HG03575 (cell line): ENCODE data around the gene SLC13A2.

ENCODE experiments used
- ATAC-seq: cut with Tn5 transposase; IDR thresholded peaks from one replicate; pipeline ENCODE4 v1.9.1; 2021; ENCODE audit not compliant: unreplicated experiment, insufficient number of reproducible peaks, low FRiP score; ENCODE audit errors: extremely low read depth

Gene SLC13A2

DNA sequence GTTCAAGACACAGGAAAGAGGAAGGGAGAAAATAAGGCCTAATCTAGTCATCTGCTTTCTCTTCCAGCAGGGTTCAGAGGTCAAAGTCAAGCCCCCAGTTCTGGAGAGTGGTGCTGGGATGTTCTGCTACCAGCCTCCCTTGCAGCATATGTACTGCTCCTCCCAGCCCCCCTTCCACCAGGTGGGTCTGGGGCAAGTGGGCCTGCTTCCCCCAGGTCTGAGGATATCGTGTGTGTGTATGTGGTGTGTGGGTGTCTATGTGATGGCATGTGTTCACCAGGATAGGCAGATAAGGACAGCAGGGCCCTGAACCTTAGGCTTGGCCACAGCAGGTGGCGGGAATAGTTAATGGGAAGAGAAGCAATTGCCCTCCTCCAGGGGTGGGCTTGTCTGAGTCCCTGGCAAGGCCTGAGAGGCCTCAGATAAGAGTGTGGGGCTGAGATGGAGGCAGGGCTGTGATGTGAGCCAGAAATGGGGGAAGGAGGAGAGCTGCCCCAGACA is 53.8 kb downstream of the SLC13A2 start:
- ATAC-seq = no peak

GRCh38 chr17:28527859-28528258 is 54.4 kb downstream of the SLC13A2 start:
- no peak for ATAC-seq

- no peak for ATAC-seq
Measured at GRCh38 chr17:28528327-28529012, 55.0 kb downstream of the SLC13A2 start.

DNA sequence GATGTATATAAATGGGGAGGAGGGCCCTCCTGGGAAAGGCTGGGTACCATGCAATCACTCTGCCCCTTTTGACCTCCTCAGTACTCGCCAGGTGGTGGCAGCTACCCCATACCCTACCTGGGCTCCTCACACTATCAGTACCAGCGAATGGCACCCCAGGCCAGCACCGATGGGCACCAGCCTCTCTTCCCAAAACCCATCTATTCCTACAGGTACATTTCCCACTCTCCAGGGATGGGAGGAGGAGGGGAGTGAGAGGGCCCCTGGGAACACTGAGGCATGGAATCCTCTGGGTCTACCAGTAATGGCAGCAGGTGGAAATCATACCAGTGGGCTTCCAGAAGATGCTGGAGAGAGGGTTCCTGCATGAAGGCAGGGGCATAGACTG is 55.6 kb downstream of the SLC13A2 start:
- ATAC-seq = no peak

DNA sequence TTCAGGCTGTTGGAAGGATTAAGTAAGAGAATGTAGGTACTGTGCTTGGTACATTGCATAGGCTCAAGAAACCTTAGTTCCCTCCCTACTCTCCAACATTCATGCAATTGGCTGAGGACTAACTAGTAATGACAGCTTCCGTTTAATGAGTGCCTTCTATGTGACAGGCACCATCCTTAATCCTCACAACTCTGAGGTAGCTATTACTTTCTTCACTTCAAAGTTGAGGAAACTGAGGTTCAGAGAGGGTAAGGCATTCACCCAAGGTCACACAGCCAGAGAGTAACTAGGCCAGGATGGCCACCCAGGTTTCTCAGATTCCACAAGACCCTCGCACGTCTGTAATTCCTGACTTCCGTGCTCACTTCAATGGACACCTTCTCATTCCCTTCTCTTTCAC is 56.8 kb downstream of the SLC13A2 start:
- ATAC-seq = no peak

DNA sequence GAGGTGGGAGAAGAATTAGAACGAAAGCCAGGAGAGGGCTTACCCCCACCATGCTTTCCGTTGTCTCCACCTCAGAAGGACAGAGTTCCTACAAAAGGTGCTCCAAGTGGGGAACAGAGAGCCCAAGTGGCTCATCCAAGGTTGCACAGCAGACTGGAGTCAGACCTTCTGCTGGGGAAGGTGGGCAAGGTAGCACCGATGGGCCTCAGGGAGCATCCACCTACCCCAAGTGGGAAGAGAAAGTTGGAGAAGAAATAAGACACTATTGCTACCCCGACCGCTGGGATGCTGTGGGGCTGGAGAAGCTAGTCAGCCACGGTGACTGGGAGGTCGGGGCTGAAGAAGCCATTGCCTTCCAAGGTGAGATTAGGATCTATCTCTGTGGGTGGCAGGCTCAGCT is 57.5 kb downstream of the SLC13A2 start:
- no peak for ATAC-seq

DNA sequence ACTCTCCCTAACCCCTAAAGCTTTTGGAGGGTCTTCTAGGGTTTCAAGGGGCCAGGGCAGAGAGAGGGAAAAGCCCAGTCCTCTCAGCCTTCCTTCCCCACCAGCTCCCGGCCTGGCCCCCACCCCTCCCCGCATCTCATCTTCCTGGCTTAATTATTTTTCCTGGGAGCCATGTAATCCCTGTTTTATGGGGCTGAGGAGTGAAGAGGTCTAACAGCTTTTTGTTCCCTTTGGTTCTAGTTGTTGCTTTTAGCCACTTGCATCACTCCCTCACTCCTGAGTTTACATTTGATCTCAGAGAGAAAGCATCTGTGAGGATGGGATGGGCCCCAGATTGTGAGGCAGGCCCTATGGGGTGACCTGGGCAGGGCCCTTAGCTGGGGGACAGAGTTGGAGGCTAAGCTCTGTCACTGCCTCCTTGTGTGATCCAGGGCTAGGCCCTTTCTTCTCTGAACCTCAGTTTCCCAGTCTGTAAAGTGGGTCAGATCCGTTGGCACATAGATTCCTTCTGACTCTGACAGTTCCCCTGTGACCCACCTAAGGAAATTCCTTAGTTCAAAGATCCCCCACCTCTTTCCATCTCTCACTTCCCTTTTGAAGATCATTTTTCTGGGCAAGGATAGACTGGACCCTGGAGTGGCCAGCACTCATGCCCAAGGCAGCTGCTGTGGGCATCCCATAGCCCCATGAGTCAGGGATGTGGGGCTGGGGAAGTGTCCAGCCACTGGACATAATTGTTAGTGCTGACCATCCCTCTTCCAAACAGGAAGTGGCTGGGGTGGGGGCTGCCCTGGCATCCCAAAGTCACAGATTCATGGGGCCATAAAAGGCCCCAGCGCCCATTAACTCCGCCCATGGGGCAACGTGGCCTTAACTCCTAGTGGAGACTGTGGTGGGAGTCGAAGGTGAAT is 58.9 kb downstream of the SLC13A2 start:
- ATAC-seq = no peak

DNA sequence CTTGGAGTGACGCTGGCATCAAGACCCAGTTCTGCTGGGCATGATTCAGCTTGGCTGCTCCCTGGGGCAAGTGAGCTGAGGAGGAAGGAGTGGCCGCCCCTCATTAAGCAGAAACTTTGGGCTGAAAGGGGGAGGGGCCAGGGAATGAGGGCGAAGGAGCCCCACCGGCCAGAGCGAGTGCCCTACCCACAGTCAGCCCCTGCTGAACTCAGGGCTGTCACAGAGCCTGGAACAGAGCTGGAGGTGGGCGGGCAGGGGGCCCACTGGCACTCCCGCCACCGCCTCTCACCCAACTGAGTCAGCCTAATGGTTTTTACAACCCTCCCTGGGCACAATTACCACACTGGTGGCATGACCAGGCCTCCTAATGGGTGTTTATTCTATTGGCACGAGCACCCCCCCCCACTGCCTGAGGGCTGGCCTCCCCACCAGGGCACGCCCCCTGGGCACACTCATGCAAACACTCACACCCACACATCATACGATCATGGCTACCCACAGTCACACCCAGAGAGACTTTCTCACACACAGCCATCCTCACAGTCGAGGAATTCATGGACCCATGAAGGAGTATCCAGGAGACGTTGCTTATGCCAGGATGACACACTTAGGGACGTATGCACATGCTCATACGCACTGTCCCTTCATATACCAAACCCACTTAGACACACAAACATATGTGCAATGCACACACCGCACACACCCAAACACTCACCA is 59.8 kb downstream of the SLC13A2 start:
- ATAC-seq = no peak

- ATAC-seq = no peak
Measured at GRCh38 chr17:28534740-28535375, 61.4 kb downstream of the SLC13A2 start.

DNA sequence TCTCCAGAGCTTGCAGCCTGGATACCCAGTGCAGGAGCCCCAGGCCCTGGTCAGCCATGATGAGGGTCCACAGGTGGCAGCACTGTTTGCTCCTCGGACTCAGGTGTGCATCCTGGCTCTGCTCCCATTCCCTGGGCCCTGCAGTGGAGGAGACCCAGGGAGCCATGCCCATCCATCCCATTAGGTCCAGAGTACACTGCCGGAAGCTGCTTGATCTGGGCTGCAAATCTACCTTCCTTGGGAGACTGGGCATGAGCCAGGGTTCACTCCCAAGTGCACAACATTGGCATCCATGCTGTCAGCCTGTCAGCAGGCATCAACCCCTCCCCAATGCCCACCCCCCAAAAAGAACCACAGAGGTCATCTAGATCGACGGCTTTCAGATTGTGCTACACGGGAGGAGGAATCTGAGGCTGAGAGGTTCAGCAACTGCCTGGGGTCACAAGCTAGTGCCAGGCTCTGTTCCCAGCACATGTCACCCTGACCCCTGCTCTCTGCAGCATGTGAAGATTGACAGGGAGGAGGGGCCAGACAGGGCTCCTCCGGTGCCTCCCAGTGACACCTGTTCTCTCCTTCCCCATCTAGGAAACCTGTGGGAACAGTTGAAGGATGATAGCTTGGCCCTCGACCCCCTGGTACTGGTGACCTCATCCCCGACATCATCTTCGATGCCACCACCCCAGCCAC is 63.2 kb downstream of the SLC13A2 start:
- ATAC-seq = no peak

GRCh38 chr17:28537219-28537610 is 63.8 kb downstream of the SLC13A2 start:
- ATAC-seq = no peak

GRCh38 chr17:28538296-28538895 is 65.0 kb downstream of the SLC13A2 start:
- no peak for ATAC-seq

GRCh38 chr17:28540231-28540630 is 66.8 kb downstream of the SLC13A2 start:
- no peak for ATAC-seq

GRCh38 chr17:28541439-28541838 is 68.0 kb downstream of the SLC13A2 start:
- no peak for ATAC-seq

DNA sequence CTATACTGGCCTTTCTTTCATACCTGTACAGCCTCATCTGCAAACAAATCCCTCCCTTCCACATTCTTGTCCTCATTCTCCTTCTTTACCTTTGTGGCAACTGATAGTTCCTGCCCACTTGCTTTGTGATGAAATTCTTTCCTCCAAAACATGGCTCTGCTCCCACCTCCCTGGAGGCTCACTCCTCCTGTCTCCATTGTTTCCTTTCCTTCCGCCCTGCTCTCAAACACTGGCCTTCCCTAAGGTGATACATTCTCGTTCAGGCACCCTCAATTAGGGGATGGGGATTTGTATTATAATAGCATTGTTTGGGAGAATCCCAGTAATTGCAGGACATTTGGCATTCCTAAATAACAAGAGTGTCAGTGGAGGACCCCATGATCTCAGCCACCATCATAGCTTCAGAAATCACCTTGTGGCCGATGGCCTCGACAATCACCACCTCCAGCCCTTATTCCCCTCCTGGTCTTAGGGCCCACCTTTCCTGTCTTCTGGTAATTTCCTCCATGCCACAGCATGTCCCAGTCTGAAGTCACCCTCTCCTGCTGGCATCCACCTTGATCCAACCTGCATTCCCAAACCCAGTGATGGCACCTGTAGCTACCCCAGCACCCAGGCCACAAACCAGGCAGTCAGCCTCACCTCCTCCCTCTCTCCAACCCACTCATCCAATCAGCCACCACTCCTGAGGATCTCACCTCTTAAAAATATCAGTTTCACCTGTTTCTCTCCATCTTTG is 71.1 kb downstream of the SLC13A2 start:
- ATAC-seq = no peak

DNA sequence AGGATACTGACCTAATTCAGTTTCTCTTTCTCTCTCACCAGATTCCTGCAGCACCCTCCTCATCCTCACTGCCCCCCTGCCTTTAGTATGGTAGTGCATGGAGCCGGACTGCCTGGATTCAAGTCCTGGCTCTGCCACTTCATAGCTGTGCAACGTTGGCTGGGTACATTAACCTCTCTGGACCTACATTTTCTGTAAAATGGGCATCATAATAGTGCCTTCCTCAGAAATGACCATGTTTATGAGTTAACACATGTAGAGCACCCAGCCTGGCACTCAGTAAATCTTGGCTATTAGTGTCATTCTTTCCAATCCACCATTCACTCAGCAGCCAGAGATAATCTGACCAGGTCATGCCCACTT is 71.7 kb downstream of the SLC13A2 start:
- ATAC-seq = no peak

DNA sequence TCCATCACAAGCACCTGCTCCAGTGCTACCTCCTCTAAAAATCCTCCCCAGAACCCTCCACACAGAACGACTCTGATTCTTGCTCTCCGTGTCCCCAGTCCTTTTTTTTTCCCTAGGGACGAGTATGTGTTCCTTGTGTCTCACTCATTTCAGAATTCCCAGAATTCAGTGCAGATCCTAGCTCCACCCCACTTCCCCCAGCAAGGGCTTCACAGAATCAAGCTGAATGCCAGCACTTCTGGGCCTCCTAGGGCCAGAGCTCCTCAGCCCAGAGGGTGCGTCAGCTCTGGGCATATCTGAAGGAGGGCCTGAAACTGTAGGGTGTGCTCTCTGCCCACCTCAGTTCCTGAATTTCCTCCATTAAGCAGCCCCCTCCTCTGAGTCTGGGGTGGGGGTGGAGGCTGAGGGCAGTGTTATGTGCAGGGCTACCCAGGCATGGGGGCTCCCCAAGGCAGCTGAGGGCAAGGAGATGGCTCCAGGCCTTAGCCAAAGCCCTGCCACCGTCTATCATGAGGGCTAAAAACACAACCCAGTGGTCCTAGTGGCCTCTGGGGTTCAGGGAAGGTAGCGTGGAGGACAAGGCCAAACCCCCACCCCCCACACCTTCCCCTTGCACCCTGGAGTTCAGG is 72.5 kb downstream of the SLC13A2 start:
- no peak for ATAC-seq
